WTC11 (cell line): ENCODE data around the gene HCRT. TPM values are rescaled to one million over a fixed set of nuclear protein-coding genes. Genes with fewer than 3 reads are reported as not detected.

Experiments used
- ATAC-seq: fragments of 200-7000 bp; cut with Tn5 transposase; 2 replicates; pipeline ENCODE4 v1.10.0; 2021; ENCODE audit warnings: mild to moderate bottlenecking, moderate library complexity
- CTCF ChIA-PET: fragments of 300-600 bp; sonication (Branson Sonifier 250); formaldehyde crosslinking; loops from one replicate; lab custom pipeline; 2021; ENCODE audit warnings: antibody characterized with exemption; lab: Charles Lee
- POLR2A ChIA-PET: fragments of 350-600 bp; sonication (Branson Sonifier 250); formaldehyde crosslinking; loops from one replicate; lab custom pipeline; 2021; ENCODE audit warnings: antibody characterized with exemption; lab: Charles Lee
- DNase-seq: peaks from one replicate; pipeline ENCODE4 v3.0.0; 2021; ENCODE audit warnings: low spot score
- H3K27ac Mint-ChIP-seq: 2 replicates; pipeline ENCODE4 v1.8.0; 2021; ENCODE audit warnings: mixed read lengths
- H3K27me3 Mint-ChIP-seq: 2 replicates; pipeline ENCODE4 v1.8.0; 2021; ENCODE audit warnings: low read depth, mild to moderate bottlenecking, moderate library complexity, mixed read lengths
- H3K36me3 Mint-ChIP-seq: 2 replicates; pipeline ENCODE4 v1.8.0; 2021; ENCODE audit warnings: mixed read lengths
- H3K4me1 Mint-ChIP-seq: 2 replicates; pipeline ENCODE4 v1.8.0; 2022; ENCODE audit warnings: mixed read lengths
- H3K4me3 Mint-ChIP-seq: 2 replicates; pipeline ENCODE4 v1.8.0; 2021; ENCODE audit warnings: mild to moderate bottlenecking, moderate library complexity, mixed read lengths
- H3K9me3 Mint-ChIP-seq: 2 replicates; pipeline ENCODE4 v1.8.0; 2021; ENCODE audit warnings: mixed read lengths
- ATF1 ChIP-seq: sonication (generic); formaldehyde crosslinking; IDR thresholded peaks from 2 replicates; pipeline ENCODE4 v1.8.1; 2023; ENCODE audit warnings: mild to moderate bottlenecking, moderate library complexity, missing genetic modification reagents
- CREB1 ChIP-seq: sonication (generic); formaldehyde crosslinking; IDR thresholded peaks from 2 replicates; pipeline ENCODE4 v1.8.0; 2023; ENCODE audit warnings: mild to moderate bottlenecking, missing genetic modification reagents
- EMX1 ChIP-seq: fragments of 250-450 bp; sonication (Bioruptor Pico); IDR thresholded peaks from 2 replicates; pipeline ENCODE4 v1.8.0; 2021; ENCODE audit warnings: mild to moderate bottlenecking
- PRRX2 ChIP-seq: fragments of 250-450 bp; sonication (Bioruptor Pico); IDR thresholded peaks from 2 replicates; pipeline ENCODE4 v1.8.0; 2021; ENCODE audit warnings: mild to moderate bottlenecking
- ZNF121 ChIP-seq: sonication (generic); formaldehyde crosslinking; IDR thresholded peaks from 2 replicates; pipeline ENCODE4 v1.8.0; 2023; ENCODE audit warnings: missing genetic modification reagents
- ZNF416 ChIP-seq: fragments of 250-450 bp; sonication (Bioruptor Pico); IDR thresholded peaks from 2 replicates; pipeline ENCODE4 v1.9.0; 2021; ENCODE audit warnings: mild to moderate bottlenecking, inconsistent platforms
- total RNA-seq: library from RNA; stranded (reverse); gene quantifications from 3 replicates; pipeline ENCODE4 v1.2.3, GENCODE V29; 2021
- TF ChIP-seq, protein P1 (sequence below): sonication (generic); formaldehyde crosslinking; IDR thresholded peaks from 2 replicates; pipeline ENCODE4 v1.8.1; 2023; ENCODE audit warnings: mild to moderate bottlenecking, missing genetic modification reagents, moderate library complexity
- TF ChIP-seq, protein P2 (sequence below): fragments of 250-450 bp; sonication (Bioruptor Pico); IDR thresholded peaks from 2 replicates; pipeline ENCODE4 v1.8.0; 2021; ENCODE audit warnings: mild to moderate bottlenecking
- TF ChIP-seq, protein P3 (sequence below): sonication (generic); formaldehyde crosslinking; IDR thresholded peaks from 2 replicates; pipeline ENCODE4 v1.8.0; 2023; ENCODE audit warnings: missing genetic modification reagents, mild to moderate bottlenecking, borderline replicate concordance
- TF ChIP-seq, protein P4 (sequence below): fragments of 250-450 bp; sonication (Bioruptor Pico); IDR thresholded peaks from 2 replicates; pipeline ENCODE4 v1.9.0; 2021; ENCODE audit warnings: mild to moderate bottlenecking
- TF ChIP-seq, protein P5 (sequence below): fragments of 250-450 bp; sonication (Bioruptor Pico); conservative IDR thresholded peaks from 2 replicates; pipeline ENCODE4 v1.9.0; 2021; ENCODE audit warnings: mild to moderate bottlenecking
- TF ChIP-seq, protein P6 (sequence below): sonication (generic); formaldehyde crosslinking; IDR thresholded peaks from 2 replicates; pipeline ENCODE4 v1.8.1; 2022; ENCODE audit warnings: missing genetic modification reagents, borderline replicate concordance
- TF ChIP-seq, protein P7 (sequence below): sonication (generic); formaldehyde crosslinking; IDR thresholded peaks from 2 replicates; pipeline ENCODE4 v1.8.1; 2023; ENCODE audit warnings: mild to moderate bottlenecking, missing genetic modification reagents
- TF ChIP-seq, protein P8 (sequence below): sonication (generic); formaldehyde crosslinking; IDR thresholded peaks from 2 replicates; pipeline ENCODE4 v1.8.0; 2022; ENCODE audit warnings: mild to moderate bottlenecking, missing genetic modification reagents
- TF ChIP-seq, protein P9 (sequence below): sonication (generic); formaldehyde crosslinking; IDR thresholded peaks from 2 replicates; pipeline ENCODE4 v1.8.1; 2023; ENCODE audit warnings: mild to moderate bottlenecking, moderate library complexity, missing genetic modification reagents

Gene HCRT
- total RNA-seq, 1 experiment from 2014 or later, result not detected

DNA sequence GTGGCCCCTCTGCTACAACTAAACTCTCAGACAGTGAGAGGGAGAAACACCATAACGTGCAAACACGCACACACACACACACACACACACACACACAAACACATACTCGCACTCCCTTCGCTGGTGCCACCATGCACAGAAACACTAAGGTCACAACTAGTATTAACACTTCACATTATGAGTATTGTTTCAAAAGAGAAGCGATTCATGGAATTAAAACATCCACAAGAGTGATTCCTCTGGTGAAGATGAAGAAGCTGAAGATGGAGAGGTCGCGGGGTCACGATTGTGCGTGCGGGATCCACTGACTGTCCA is 16.2 kb upstream of the HCRT start (continued):
- TF ChIP-seq, protein P1, sequence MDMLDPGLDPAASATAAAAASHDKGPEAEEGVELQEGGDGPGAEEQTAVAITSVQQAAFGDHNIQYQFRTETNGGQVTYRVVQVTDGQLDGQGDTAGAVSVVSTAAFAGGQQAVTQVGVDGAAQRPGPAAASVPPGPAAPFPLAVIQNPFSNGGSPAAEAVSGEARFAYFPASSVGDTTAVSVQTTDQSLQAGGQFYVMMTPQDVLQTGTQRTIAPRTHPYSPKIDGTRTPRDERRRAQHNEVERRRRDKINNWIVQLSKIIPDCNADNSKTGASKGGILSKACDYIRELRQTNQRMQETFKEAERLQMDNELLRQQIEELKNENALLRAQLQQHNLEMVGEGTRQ, result no peak
- TF ChIP-seq, protein P2, sequence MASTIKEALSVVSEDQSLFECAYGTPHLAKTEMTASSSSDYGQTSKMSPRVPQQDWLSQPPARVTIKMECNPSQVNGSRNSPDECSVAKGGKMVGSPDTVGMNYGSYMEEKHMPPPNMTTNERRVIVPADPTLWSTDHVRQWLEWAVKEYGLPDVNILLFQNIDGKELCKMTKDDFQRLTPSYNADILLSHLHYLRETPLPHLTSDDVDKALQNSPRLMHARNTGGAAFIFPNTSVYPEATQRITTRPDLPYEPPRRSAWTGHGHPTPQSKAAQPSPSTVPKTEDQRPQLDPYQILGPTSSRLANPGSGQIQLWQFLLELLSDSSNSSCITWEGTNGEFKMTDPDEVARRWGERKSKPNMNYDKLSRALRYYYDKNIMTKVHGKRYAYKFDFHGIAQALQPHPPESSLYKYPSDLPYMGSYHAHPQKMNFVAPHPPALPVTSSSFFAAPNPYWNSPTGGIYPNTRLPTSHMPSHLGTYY (CRISPR knock-in tag), result no peak
- TF ChIP-seq PRRX2 (CRISPR knock-in tag), result no peak
- TF ChIP-seq, protein P3, sequence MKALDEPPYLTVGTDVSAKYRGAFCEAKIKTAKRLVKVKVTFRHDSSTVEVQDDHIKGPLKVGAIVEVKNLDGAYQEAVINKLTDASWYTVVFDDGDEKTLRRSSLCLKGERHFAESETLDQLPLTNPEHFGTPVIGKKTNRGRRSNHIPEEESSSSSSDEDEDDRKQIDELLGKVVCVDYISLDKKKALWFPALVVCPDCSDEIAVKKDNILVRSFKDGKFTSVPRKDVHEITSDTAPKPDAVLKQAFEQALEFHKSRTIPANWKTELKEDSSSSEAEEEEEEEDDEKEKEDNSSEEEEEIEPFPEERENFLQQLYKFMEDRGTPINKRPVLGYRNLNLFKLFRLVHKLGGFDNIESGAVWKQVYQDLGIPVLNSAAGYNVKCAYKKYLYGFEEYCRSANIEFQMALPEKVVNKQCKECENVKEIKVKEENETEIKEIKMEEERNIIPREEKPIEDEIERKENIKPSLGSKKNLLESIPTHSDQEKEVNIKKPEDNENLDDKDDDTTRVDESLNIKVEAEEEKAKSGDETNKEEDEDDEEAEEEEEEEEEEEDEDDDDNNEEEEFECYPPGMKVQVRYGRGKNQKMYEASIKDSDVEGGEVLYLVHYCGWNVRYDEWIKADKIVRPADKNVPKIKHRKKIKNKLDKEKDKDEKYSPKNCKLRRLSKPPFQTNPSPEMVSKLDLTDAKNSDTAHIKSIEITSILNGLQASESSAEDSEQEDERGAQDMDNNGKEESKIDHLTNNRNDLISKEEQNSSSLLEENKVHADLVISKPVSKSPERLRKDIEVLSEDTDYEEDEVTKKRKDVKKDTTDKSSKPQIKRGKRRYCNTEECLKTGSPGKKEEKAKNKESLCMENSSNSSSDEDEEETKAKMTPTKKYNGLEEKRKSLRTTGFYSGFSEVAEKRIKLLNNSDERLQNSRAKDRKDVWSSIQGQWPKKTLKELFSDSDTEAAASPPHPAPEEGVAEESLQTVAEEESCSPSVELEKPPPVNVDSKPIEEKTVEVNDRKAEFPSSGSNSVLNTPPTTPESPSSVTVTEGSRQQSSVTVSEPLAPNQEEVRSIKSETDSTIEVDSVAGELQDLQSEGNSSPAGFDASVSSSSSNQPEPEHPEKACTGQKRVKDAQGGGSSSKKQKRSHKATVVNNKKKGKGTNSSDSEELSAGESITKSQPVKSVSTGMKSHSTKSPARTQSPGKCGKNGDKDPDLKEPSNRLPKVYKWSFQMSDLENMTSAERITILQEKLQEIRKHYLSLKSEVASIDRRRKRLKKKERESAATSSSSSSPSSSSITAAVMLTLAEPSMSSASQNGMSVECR, result no peak
- TF ChIP-seq, protein P4, sequence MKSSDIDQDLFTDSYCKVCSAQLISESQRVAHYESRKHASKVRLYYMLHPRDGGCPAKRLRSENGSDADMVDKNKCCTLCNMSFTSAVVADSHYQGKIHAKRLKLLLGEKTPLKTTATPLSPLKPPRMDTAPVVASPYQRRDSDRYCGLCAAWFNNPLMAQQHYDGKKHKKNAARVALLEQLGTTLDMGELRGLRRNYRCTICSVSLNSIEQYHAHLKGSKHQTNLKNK, result no peak
- TF ChIP-seq, protein P5, sequence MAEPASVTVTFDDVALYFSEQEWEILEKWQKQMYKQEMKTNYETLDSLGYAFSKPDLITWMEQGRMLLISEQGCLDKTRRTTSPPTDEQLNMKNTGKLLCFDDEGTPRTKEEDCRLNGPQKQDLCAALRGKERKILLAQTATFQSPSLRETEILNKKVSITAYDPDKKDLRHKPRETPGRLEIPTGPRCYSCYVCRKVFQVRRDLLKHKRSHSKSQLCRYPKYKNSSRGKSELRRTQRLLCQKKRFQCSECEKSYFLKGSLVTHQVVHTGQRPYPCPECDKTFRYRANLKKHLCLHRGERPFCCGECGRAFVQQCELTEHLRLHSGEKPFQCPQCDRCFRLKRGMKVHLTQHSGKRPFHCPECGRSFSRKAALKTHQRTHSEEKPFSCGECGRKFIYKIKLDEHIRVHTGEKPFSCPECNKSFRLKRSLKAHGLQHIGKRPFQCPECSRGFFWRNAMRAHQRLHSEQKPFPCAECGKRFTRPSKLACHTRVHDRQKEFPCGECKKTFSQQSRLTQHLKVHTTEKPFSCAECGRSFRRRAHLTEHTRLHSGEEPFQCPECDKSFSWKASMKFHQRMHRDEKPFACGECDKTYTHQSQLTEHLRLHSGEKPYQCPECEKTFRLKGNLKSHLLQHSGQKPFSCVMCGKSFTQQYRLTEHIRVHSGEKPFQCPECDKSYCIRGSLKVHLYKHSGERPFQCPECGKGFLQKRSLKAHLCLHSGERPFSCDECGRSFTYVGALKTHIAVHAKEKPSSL (CRISPR knock-in tag), result no peak
- no peak for TF ChIP-seq CREB1 (CRISPR knock-in tag)
- TF ChIP-seq, all 79 proteins: peak for 0

DNA sequence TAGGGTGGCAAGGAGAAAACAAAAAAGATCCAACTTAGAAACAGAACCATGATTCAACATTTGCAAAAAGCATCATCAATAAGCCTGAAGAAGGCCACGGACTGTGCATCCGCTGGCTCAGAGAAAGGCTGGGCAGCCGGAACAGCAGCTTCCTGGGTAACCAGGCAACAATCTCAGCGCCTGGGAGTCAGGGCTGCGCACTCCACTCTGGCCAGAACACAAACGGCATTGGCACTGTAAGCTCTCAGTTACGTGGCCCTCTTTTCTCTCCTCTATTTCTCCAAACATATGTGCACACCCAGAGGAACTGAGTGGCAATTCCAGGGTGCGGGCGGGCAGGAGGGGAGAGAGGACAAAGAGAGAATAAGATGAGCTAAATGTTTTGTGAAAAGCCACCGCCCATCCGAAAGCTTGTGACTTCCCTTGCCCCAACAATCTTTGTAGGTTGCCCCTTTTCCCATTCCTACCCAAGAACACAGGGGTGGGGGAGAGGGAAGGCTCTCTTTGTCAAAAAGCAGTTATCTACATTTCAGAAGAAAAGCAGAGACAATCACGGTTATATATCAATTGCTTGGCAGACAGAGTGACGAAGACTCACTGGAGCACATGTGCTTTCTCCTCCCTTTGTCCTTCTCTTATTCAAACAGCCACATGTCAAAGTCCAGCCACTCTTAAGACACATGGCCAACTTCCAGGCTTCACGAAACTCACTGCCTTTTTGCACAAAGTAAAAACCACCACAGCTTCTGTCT is 15.6 kb upstream of the HCRT start:
- ATAC-seq (no peak), DNase-seq (no peak)
- POLR2A ChIA-PET, result interaction anchor here (1.3 kb wide), 1 partner anchor 17 kb away, joined by 3 read pairs; no protein-coding TSS in a partner anchor
- no peaks in the 10 kb centered on the region for H3K9me3 Mint-ChIP-seq
- H3K4me3 Mint-ChIP-seq, result no peak overlapping the region
- H3K27me3 Mint-ChIP-seq, result no peaks in the 10 kb centered on the region
- CTCF ChIA-PET, result interaction anchor here (1.1 to 3.4 kb wide), 2 partner anchors 11 to 22 kb away, joined by 4 to 17 read pairs; no protein-coding TSS in a partner anchor
- no peak overlapping the region for H3K27ac Mint-ChIP-seq
- H3K4me1 Mint-ChIP-seq, result 0 out of 2 replicates have a peak, but pooled peaks cover 3% of the 10 kb centered on the region
- H3K36me3 Mint-ChIP-seq, result peaks cover 3% of the 10 kb centered on the region; the same call in 1 of the 2 replicates
- TF ChIP-seq, protein P6, sequence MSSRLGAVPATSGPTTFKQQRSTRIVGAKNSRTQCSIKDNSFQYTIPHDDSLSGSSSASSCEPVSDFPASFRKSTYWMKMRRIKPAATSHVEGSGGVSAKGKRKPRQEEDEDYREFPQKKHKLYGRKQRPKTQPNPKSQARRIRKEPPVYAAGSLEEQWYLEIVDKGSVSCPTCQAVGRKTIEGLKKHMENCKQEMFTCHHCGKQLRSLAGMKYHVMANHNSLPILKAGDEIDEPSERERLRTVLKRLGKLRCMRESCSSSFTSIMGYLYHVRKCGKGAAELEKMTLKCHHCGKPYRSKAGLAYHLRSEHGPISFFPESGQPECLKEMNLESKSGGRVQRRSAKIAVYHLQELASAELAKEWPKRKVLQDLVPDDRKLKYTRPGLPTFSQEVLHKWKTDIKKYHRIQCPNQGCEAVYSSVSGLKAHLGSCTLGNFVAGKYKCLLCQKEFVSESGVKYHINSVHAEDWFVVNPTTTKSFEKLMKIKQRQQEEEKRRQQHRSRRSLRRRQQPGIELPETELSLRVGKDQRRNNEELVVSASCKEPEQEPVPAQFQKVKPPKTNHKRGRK (CRISPR knock-in tag), result no peak
- TF ChIP-seq, protein P7, sequence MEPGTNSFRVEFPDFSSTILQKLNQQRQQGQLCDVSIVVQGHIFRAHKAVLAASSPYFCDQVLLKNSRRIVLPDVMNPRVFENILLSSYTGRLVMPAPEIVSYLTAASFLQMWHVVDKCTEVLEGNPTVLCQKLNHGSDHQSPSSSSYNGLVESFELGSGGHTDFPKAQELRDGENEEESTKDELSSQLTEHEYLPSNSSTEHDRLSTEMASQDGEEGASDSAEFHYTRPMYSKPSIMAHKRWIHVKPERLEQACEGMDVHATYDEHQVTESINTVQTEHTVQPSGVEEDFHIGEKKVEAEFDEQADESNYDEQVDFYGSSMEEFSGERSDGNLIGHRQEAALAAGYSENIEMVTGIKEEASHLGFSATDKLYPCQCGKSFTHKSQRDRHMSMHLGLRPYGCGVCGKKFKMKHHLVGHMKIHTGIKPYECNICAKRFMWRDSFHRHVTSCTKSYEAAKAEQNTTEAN, result no peak
- TF ChIP-seq ZNF416 (CRISPR knock-in tag) (no peak), ZNF121 (CRISPR knock-in tag) (no peak), EMX1 (CRISPR knock-in tag) (no peak), ATF1 (CRISPR knock-in tag) (no peak)
- TF ChIP-seq, protein P8, sequence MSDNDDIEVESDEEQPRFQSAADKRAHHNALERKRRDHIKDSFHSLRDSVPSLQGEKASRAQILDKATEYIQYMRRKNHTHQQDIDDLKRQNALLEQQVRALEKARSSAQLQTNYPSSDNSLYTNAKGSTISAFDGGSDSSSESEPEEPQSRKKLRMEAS, result no peak
- TF ChIP-seq, protein P9, sequence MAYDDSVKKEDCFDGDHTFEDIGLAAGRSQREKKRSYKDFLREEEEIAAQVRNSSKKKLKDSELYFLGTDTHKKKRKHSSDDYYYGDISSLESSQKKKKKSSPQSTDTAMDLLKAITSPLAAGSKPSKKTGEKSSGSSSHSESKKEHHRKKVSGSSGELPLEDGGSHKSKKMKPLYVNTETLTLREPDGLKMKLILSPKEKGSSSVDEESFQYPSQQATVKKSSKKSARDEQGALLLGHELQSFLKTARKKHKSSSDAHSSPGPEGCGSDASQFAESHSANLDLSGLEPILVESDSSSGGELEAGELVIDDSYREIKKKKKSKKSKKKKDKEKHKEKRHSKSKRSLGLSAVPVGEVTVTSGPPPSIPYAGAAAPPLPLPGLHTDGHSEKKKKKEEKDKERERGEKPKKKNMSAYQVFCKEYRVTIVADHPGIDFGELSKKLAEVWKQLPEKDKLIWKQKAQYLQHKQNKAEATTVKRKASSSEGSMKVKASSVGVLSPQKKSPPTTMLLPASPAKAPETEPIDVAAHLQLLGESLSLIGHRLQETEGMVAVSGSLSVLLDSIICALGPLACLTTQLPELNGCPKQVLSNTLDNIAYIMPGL (CRISPR knock-in tag), result no peak
- TF ChIP-seq, protein P1, result no peak
